Fibroblast of mammary gland (primary cell): ENCODE data around the gene AFTPH.

ENCODE experiments used
- DNase-seq: peaks from one replicate; pipeline ENCODE4 v3.0.0-alpha.2; 2010; ENCODE audit warnings: low read depth
- H3K4me3 ChIP-seq: 2 replicates; pipeline ENCODE4 v1.5.1; 2011; ENCODE audit warnings: low read depth, mild to moderate bottlenecking, low read length, moderate library complexity; ENCODE audit not compliant: control insufficient read depth
- CTCF ChIP-seq: conservative IDR thresholded peaks from 2 replicates; pipeline ENCODE4 v1.5.1; 2011; ENCODE audit warnings: low read depth, low read length, inconsistent platforms; ENCODE audit not compliant: control insufficient read depth, insufficient read depth

AFTPH gene

GRCh38 chr2:64514008-64514407, 10.1 kb upstream of the AFTPH start:
- no peak overlapping the region for H3K4me3 ChIP-seq
- DNase-seq: no peak
- TF ChIP-seq CTCF: no peak

- no peak for TF ChIP-seq CTCF
- DNase-seq: no peak
- no peak overlapping the region for H3K4me3 ChIP-seq
These were observed 9.0 kb upstream of the AFTPH start for GRCh38 chr2:64515086-64515485.

DNA sequence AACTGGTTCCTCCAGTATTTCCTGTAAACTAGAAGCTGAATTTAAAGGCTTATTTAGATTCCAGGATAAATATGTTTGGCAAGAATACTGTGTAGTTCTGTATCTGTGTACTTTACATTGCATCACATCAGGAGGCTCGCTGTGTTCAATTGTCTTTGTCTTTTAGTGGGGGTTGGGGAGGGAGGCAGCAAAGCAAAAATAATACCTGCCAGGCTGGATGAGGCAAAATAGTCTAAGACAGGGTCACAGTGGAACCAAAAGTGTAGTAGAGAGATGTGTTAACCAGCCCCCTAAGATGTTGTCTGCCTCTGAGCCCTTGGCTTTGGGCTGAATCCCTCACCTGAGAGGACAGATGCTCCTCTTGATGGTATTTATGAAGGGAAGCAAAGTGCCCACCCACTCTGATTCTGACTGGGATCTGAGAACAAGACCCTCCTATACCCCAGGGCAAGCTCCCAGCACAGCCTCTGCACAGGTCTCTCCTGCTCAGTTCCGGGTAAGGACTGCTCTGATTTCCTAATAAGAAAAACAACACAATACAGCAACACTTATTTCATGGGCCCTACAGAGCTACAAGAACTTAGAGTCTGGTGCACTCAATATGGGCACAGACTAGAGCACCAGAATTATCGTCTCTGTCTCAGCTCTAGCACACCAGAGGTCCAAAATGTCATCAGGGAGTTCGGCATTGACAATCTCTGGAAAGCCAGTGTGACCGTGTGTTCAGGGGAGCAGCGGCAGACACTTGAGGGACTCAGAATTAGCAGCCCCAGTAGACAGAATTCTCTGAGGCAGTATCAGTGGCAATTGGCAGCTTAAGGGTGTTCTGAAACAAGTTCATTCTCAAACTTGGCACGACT, 7.2 kb upstream of the AFTPH start:
- H3K4me3 ChIP-seq: no peak overlapping the region
- no peak for TF ChIP-seq CTCF
- no peak for DNase-seq

- no peak for DNase-seq
- H3K4me3 ChIP-seq: no peak overlapping the region
- TF ChIP-seq CTCF: no peak
These were observed 6.6 kb upstream of the AFTPH start for GRCh38 chr2:64517511-64517884.

DNA sequence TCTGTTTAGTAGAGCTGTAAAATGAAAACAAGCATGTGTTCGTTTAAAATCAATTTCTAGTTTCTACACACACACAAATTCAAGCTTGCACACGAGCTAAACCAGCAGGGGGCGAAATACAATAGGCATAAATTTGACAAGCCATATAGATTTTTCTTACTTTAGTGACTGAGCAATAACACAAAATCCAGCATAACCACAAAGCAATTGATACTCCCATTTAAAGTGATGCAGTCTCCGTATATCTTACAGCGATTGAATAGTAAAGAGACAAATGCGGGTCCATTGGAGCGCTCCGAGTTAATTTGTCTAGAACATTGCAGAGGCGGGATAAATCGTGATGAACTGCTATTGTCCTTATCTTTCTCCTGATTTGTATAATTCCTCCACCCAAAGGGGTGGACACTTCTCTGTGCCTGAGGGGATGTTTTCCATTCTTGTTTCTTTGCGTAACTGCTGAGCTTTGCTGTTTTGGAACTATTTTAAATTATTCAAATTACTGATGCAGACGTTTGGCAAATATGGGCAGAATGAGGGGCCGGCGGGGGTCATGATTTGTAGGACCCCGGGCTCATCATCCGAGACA, 1.2 kb upstream of the AFTPH start:
- TF ChIP-seq CTCF: peak; percentile 88
- peak overlapping the region; percentile 72 for H3K4me3 ChIP-seq
- peak; percentile 89 for DNase-seq

GRCh38 chr2:64524604-64525316, 632 bp downstream of the AFTPH start:
- TF ChIP-seq CTCF: no peak
- peak overlapping the region; percentile 72 for H3K4me3 ChIP-seq
- DNase-seq: no peak
